K562 (cell line): ENCODE measurements around the gene IMPA2. TPM values are rescaled to one million over a fixed set of nuclear protein-coding genes. Genes with fewer than 3 reads are reported as not detected.
"Not testable (repeated sequence)": the region's sequence is repeated elsewhere in the genome, so short reads cannot be mapped to it uniquely, and the experiment has no call there.

Source experiments
- ATAC-seq: fragments of 200-7000 bp; cut with Tn5 transposase; 3 replicates; pipeline ENCODE4 v1.9.1; 2020; ENCODE audit warnings: moderate library complexity
- BruUV-seq: library from RNA; stranded (reverse); fragments of 400-500 nt; replicated peaks from 2 replicates; lab custom pipeline; 2021; lab: Mats Ljungman, UMichigan
- CTCF ChIA-PET: fragments of 300-600 bp; formaldehyde crosslinking; extraction: SDS; loops from one replicate; lab custom pipeline; 2021; ENCODE audit warnings: low intra/inter-chr PET ratio; lab: Yijun Ruan, JAX
- POLR2A ChIA-PET: fragments of 300-600, 350-650 bp; sonication (Branson Sonifier 250); formaldehyde crosslinking; extraction: SDS; loops from one replicate; lab custom pipeline; 2021; ENCODE audit warnings: antibody characterized with exemption, inconsistent platforms; lab: Yijun Ruan, JAX
- DNase-seq, 4 experiments: peaks; one replicate each; pipeline versions ENCODE4 v3.0.0 to v3.0.0-alpha.2; 2011 to 2018; ENCODE audit warnings: low spot score in 3 of 4, mixed read lengths in 3 of 4; ENCODE audit errors: extremely low read depth in 1 of 4
- FAIRE-seq: peaks from 2 replicates; lab custom pipeline; 2011; peaks lifted over from hg19 to GRCh38; lab: Jason Lieb, UNC
- H2AFZ ChIP-seq: 2 replicates; pipeline ENCODE4 v1.6.0; 2011; ENCODE audit warnings: low read depth, low read length, control low read depth, inconsistent platforms
- H3K27ac ChIP-seq: fragments of 200-600 bp; 3 replicates; pipeline ENCODE4 v1.8.0; 2011; ENCODE audit warnings: low read depth, mild to moderate bottlenecking, control low read depth, inconsistent platforms, low read length, moderate library complexity, mixed read lengths; ENCODE audit errors: extremely low read depth
- H3K27me3 ChIP-seq, 2 experiments: fragments of 300-600 bp in 1 of 2; 2 replicates in 1 of 2; 3 replicates in 1 of 2; pipeline versions ENCODE4 v1.6.0 to v1.8.0; 2011; ENCODE audit warnings: inconsistent platforms in 2 of 2, low read length in 2 of 2, mild to moderate bottlenecking in 1 of 2, mixed read lengths in 1 of 2, moderate library complexity in 1 of 2; ENCODE audit not compliant: control insufficient read depth in 2 of 2, insufficient read depth in 2 of 2
- H3K36me3 ChIP-seq: fragments of 300-600 bp; 3 replicates; pipeline ENCODE4 v1.8.0; 2011; ENCODE audit warnings: mild to moderate bottlenecking, low read length, inconsistent platforms; ENCODE audit not compliant: control insufficient read depth, insufficient read depth
- H3K4me1 ChIP-seq, 2 experiments: fragments of 200-600 bp in 1 of 2; replicated peaks in 1 of 2; 2 replicates in 1 of 2; 3 replicates in 1 of 2; pipeline versions ENCODE4 v1.5.1 to v1.8.0; 2011; ENCODE audit warnings: inconsistent platforms in 2 of 2, low read length in 2 of 2, mild to moderate bottlenecking in 1 of 2, mixed read lengths in 1 of 2, moderate library complexity in 1 of 2; ENCODE audit not compliant: control insufficient read depth in 2 of 2, insufficient read depth in 2 of 2
- H3K4me2 ChIP-seq: 2 replicates; pipeline ENCODE4 v1.6.1; 2011; ENCODE audit warnings: low read length, control low read depth, inconsistent platforms, mixed read lengths; ENCODE audit not compliant: insufficient read depth
- H3K4me3 ChIP-seq: fragments of 200-600 bp; sonication (generic), shearing (Covaris generic); 2 replicates; pipeline ENCODE4 v1.5.1; 2016; ENCODE audit warnings: control low read depth, inconsistent platforms
- H3K79me2 ChIP-seq: fragments of 200-600 bp; 3 replicates; pipeline ENCODE4 v1.8.0; 2011; ENCODE audit warnings: low read length, inconsistent platforms; ENCODE audit not compliant: control insufficient read depth, insufficient read depth
- H3K9ac ChIP-seq, 2 experiments: 2 replicates each; pipeline versions ENCODE4 v1.6.0 to v1.6.1; 2011; ENCODE audit warnings: low read depth in 2 of 2, low read length in 2 of 2, control low read depth in 1 of 2, inconsistent platforms in 1 of 2, mild to moderate bottlenecking in 1 of 2, mixed read lengths in 1 of 2; ENCODE audit not compliant: insufficient read depth in 1 of 2
- H3K9me1 ChIP-seq: one replicate; pipeline ENCODE4 v1.6.0; 2011; ENCODE audit warnings: inconsistent platforms, mild to moderate bottlenecking, low read length, moderate library complexity; ENCODE audit not compliant: control insufficient read depth, insufficient read depth
- H3K9me3 ChIP-seq: replicated peaks from 2 replicates; pipeline ENCODE4 v1.5.1; 2011; ENCODE audit warnings: low read depth, low read length, inconsistent platforms; ENCODE audit not compliant: control insufficient read depth, insufficient read depth
- H4K20me1 ChIP-seq: replicated peaks from 2 replicates; pipeline ENCODE4 v1.6.1; 2011; ENCODE audit warnings: low read length, inconsistent platforms, mixed read lengths; ENCODE audit not compliant: control insufficient read depth, insufficient read depth
- CBFB ChIP-seq: sonication (generic); formaldehyde crosslinking; IDR thresholded peaks from 2 replicates; pipeline ENCODE4 v1.4.0; 2020; ENCODE audit warnings: mild to moderate bottlenecking, missing genetic modification reagents
- RFX1 ChIP-seq: fragments of 450-650 bp; IDR thresholded peaks from 2 replicates; pipeline ENCODE4 v1.6.1; 2016; ENCODE audit warnings: mild to moderate bottlenecking, moderate library complexity
- WGBS: fragments of 100-300 bp; shearing (Covaris generic); methylation state at CpG from one replicate; pipeline ENCODE4 v1.1.6; 2016; ENCODE audit warnings: low coverage, mixed read lengths; ENCODE audit not compliant: insufficient coverage; ENCODE audit errors: missing lambda C conversion rate; 5-methylcytosine and 5-hydroxymethylcytosine counted together
- in situ Hi-C: fragments of 300-500 bp; cut with MboI; formaldehyde crosslinking; loops from 4 replicates; pipeline ENCODE4 v1.15.0; 2018; ENCODE audit warnings: inconsistent platforms, mixed read lengths
- intact Hi-C: fragments of 100-400 bp; cut with micrococcal nuclease; formaldehyde crosslinking; loops from 2 replicates; pipeline ENCODE4 v1.14.2; 2022
- polyA plus RNA-seq, 8 experiments: library from polyadenylated mRNA; depleted of rRNA in 4 of 8; stranded (reverse) in 5 of 8; unstranded in 3 of 8; fragments of >200 nt; fragmentation: Nextera tagmentation in 2 of 8; fragmentation: Illumina TruSeq in 1 of 8; extraction: Ambion mirVana in 2 of 8; extraction: Trizol in 1 of 8; gene quantifications; 2 replicates each; pipeline versions ENCODE4 v1.2.1 to v1.2.3, GENCODE V29; 2011 to 2014; ENCODE audit warnings: inconsistent platforms in 1 of 8, missing spikeins in 1 of 8
- total RNA-seq, 7 experiments: library from RNA; depleted of rRNA in 6 of 7; stranded (reverse); fragments of >200 nt in 6 of 7; fragmentation: Illumina TruSeq in 2 of 7; extraction: Trizol in 2 of 7; gene quantifications; 2 replicates each; pipeline versions ENCODE4 v1.2.1 to v1.2.3, GENCODE V29; 2011 to 2021; ENCODE audit warnings: low replicate concordance in 1 of 7

Gene IMPA2
- total and polyA plus RNA-seq, 9 of the 15 experiments (the other 6 are each of a cell fraction or from before 2014, with no cell fraction given): 0.62 to 11.3 (median 5.7) TPM

- peaks cover 2 to 20% of the 10 kb centered on the region in 2 experiments; a peak in 4 of 5 replicates for H3K27me3 ChIP-seq
- POLR2A ChIA-PET: no interaction called here
- no peaks in the 10 kb centered on the region for H3K36me3 ChIP-seq
- no TSS peak for BruUV-seq
- H3K9ac ChIP-seq: no peak overlapping the region
- DNase-seq: no peak
- TF ChIP-seq RFX1 (0 out of 2 replicates have a peak, but pooled peaks have one; percentile 25), CBFB (CRISPR knock-in tag) (no peak)
- H3K4me2 ChIP-seq: peak overlapping the region; percentile 32
- H3K4me3 ChIP-seq: no peak overlapping the region
- no peaks in the 10 kb centered on the region for H3K9me3 ChIP-seq
- no peak overlapping the region for H3K27ac ChIP-seq
- ATAC-seq: no peak
- in situ Hi-C loops (no loop called here), intact Hi-C loops (no loop called here)
- 3% methylated on average over 3 of the region's 3 CpGs for WGBS
- H3K9me1 ChIP-seq: no peaks in the 10 kb centered on the region
- no peaks in the 10 kb centered on the region for H3K79me2 ChIP-seq
- no peak overlapping the region for H2AFZ ChIP-seq
- CTCF ChIA-PET: no interaction called here
- no peaks in the 10 kb centered on the region for H4K20me1 ChIP-seq
- FAIRE-seq: no peak
- H3K4me1 ChIP-seq: peaks cover 0 to 19% of the 10 kb centered on the region in 2 experiments; a peak in 2 of 5 replicates
Measured at GRCh38 chr18:12068950-12069320, 87.6 kb downstream of the IMPA2 start.

- ATAC-seq, H3K27ac ChIP-seq, H3K9me1 ChIP-seq, H3K36me3 ChIP-seq, DNase-seq, H2AFZ ChIP-seq, H3K4me2 ChIP-seq, H3K79me2 ChIP-seq, intact Hi-C loops, CTCF ChIA-PET, in situ Hi-C loops, H3K4me3 ChIP-seq, FAIRE-seq, H4K20me1 ChIP-seq, H3K9ac ChIP-seq, H3K9me3 ChIP-seq, BruUV-seq: not testable (repeated sequence)
- WGBS: 7% methylated on average over 1 of the region's 1 CpG
- Histone ChIP-seq H3K27me3 (peaks cover 5 to 22% of the 10 kb centered on the region in 2 experiments; a peak in 4 of 5 replicates), H3K4me1 (peaks cover 0 to 19% of the 10 kb centered on the region in 2 experiments; a peak in 2 of 5 replicates)
- POLR2A ChIA-PET: interaction anchor here (0.7 kb wide), 1 partner anchor 189 kb away, joined by 3 read pairs; no protein-coding TSS in a partner anchor
Measured at GRCh38 chr18:12071066-12071465, 89.8 kb downstream of the IMPA2 start.
